Hepatocyte (in vitro differentiated cells): ENCODE results near the gene ACOXL. TPM values are rescaled to one million over a fixed set of nuclear protein-coding genes. Genes with fewer than 3 reads are reported as not detected.

Experiments
- DNase-seq: peaks from one replicate; pipeline ENCODE4 v3.0.0-alpha.2; 2016; ENCODE audit warnings: low spot score
- H2AFZ ChIP-seq: fragments of 200-600 bp; sonication (generic); 2 replicates; pipeline ENCODE4 v1.6.0; 2016; ENCODE audit warnings: antibody characterized with exemption, mild to moderate bottlenecking
- H3K27ac ChIP-seq: fragments of 200-600 bp; sonication (generic); 2 replicates; pipeline ENCODE4 v1.5.1; 2016; ENCODE audit warnings: mild to moderate bottlenecking
- H3K27me3 ChIP-seq: fragments of 200-600 bp; sonication (generic); 2 replicates; pipeline ENCODE4 v1.6.1; 2016
- H3K36me3 ChIP-seq: fragments of 200-600 bp; sonication (generic); replicated peaks from 2 replicates; pipeline ENCODE4 v1.5.1; 2016; ENCODE audit warnings: low read depth; ENCODE audit not compliant: insufficient read depth
- H3K4me1 ChIP-seq: fragments of 200-600 bp; sonication (generic); 2 replicates; pipeline ENCODE4 v1.5.1; 2016; ENCODE audit warnings: mild to moderate bottlenecking, moderate library complexity; ENCODE audit not compliant: insufficient read depth
- H3K4me2 ChIP-seq: fragments of 200-600 bp; sonication (generic); 2 replicates; pipeline ENCODE4 v1.6.0; 2016
- H3K4me3 ChIP-seq: fragments of 200-600 bp; sonication (generic); 2 replicates; pipeline ENCODE4 v1.5.1; 2016; ENCODE audit warnings: mild to moderate bottlenecking
- H3K79me2 ChIP-seq: fragments of 200-600 bp; sonication (generic); 2 replicates; pipeline ENCODE4 v1.6.0; 2017; ENCODE audit warnings: mild to moderate bottlenecking
- H3K9me2 ChIP-seq: fragments of 200-600 bp; sonication (generic); replicated peaks from 2 replicates; pipeline ENCODE4 v1.6.0; 2017; ENCODE audit warnings: mild to moderate bottlenecking; ENCODE audit not compliant: insufficient read depth
- H3K9me3 ChIP-seq: fragments of 200-600 bp; sonication (generic); 2 replicates; pipeline ENCODE4 v1.5.1; 2016; ENCODE audit warnings: low read depth, mild to moderate bottlenecking
- H4K20me1 ChIP-seq: fragments of 200-600 bp; sonication (generic); 2 replicates; pipeline ENCODE4 v1.6.0; 2016; ENCODE audit warnings: mild to moderate bottlenecking; ENCODE audit not compliant: insufficient read depth, poor library complexity, severe bottlenecking
- EZH2 ChIP-seq: fragments of 200-600 bp; sonication (generic); IDR thresholded peaks from 2 replicates; pipeline ENCODE4 v1.6.1; 2016; ENCODE audit warnings: antibody characterized with exemption, mild to moderate bottlenecking, borderline replicate concordance
- EZH2phosphoT487 ChIP-seq: fragments of 200-600 bp; sonication (generic); IDR thresholded peaks from one replicate; pipeline ENCODE4 v1.6.1; 2018; ENCODE audit warnings: antibody characterized with exemption, mild to moderate bottlenecking, low read depth, moderate library complexity; ENCODE audit not compliant: unreplicated experiment, severe bottlenecking
- WGBS: methylation state at CpG from one replicate; pipeline ENCODE4 v1.1.6; 2016; ENCODE audit warnings: low lambda C conversion rate; ENCODE audit errors: missing lambda C conversion rate; 5-methylcytosine and 5-hydroxymethylcytosine counted together
- polyA plus RNA-seq: library from polyadenylated mRNA; unstranded; fragments of >200 nt; fragmentation: Nextera tagmentation; extraction: Ambion mirVana; gene quantifications from 2 replicates; pipeline ENCODE4 v1.2.1, GENCODE V29; 2016
- total RNA-seq: library from RNA; depleted of rRNA; stranded (reverse); fragments of >200 nt; gene quantifications from 2 replicates; pipeline ENCODE4 v1.2.3, GENCODE V29; 2014
- TF ChIP-seq, protein P1 (sequence below): fragments of 200-600 bp; sonication (generic); IDR thresholded peaks from 2 replicates; pipeline ENCODE4 v1.5.1; 2016; ENCODE audit warnings: antibody characterized with exemption, mild to moderate bottlenecking; ENCODE audit not compliant: poor library complexity

ACOXL gene
- total and polyA plus RNA-seq, 2 experiments from 2014 or later: 0.23 to 1.1 TPM

DNA sequence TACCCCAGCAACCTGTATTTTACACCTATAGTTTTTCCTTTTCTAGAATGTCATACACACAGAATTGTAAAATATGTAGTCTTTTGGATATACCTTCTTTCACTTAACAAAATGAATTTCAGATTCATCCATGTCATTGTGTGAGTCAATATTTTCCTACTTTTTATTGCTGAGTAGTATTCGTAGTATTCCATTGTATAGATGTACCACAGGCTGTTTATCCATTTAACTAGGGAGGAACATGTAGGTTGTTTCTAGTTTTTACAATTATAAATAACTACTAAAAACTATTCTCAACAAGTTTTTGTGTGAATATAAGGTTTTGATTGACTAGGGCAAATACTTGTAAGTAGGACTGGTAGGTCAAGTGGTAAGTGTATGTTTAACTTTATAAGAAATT is 187.4 kb downstream of the ACOXL start:
- Histone ChIP-seq H3K4me3 (no peak overlapping the region), H3K4me1 (no peaks in the 10 kb centered on the region), H3K36me3 (no peaks in the 10 kb centered on the region), H4K20me1 (no peaks in the 10 kb centered on the region), H3K9me3 (no peaks in the 10 kb centered on the region), H3K27me3 (peaks cover 4% of the 10 kb centered on the region), H2AFZ (no peak overlapping the region), H3K79me2 (no peaks in the 10 kb centered on the region), H3K9me2 (no peaks in the 10 kb centered on the region), H3K27ac (no peak overlapping the region), H3K4me2 (no peak overlapping the region)
- DNase-seq: no peak
- TF ChIP-seq, protein P1, sequence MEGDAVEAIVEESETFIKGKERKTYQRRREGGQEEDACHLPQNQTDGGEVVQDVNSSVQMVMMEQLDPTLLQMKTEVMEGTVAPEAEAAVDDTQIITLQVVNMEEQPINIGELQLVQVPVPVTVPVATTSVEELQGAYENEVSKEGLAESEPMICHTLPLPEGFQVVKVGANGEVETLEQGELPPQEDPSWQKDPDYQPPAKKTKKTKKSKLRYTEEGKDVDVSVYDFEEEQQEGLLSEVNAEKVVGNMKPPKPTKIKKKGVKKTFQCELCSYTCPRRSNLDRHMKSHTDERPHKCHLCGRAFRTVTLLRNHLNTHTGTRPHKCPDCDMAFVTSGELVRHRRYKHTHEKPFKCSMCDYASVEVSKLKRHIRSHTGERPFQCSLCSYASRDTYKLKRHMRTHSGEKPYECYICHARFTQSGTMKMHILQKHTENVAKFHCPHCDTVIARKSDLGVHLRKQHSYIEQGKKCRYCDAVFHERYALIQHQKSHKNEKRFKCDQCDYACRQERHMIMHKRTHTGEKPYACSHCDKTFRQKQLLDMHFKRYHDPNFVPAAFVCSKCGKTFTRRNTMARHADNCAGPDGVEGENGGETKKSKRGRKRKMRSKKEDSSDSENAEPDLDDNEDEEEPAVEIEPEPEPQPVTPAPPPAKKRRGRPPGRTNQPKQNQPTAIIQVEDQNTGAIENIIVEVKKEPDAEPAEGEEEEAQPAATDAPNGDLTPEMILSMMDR: no peak
- TF ChIP-seq EZH2phosphoT487 (no peak), EZH2 (no peak)
- 88% methylated on average over 1 of the region's 1 CpG for WGBS

DNA sequence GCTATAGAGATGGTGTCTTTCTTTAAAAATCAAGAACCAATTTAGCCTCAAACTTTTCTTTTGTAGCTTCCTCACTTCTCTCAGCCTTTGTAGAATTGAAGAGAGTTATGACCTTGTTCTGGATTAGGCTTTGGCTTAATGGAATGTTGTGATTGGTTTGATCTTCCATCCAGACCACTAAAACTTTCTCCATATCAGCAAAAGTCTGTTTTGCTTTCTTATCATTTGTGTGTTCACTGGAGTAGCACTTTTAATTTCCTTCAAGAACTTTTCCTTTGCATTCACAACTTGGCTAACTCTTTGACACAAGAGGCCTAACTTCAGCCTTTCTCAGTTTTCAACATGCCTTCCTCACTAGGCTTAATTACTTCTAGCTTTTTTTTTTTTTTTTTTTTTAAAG is 193.1 kb downstream of the ACOXL start:
- TF ChIP-seq EZH2phosphoT487 (peak; percentile 90), EZH2 (no peak)
- no peaks in the 10 kb centered on the region for H3K79me2 ChIP-seq

DNA sequence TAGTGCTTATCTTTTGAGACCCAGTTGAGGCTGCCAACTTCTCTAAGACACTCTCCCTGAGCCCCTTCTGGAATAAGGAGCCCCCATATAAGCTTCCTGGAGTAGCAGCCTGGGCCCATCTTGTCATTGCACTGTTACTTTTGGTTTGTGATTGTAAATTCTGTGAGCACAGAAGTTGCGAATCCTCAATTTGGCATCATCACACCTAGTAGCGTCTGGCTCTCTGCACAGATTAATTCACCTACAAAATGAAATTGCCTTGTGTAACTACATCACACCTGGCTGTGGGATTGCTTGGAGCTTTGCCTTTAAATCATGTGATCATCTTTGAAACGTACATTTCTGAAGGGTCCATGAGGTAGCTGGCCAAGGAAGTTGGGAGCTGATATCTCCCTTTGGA is 195.2 kb downstream of the ACOXL start:
- no peak for DNase-seq
- Histone ChIP-seq H3K27me3 (no peaks in the 10 kb centered on the region), H3K27ac (no peak overlapping the region), H3K9me3 (no peaks in the 10 kb centered on the region), H4K20me1 (no peaks in the 10 kb centered on the region), H3K36me3 (no peaks in the 10 kb centered on the region), H2AFZ (no peak overlapping the region), H3K4me3 (no peak overlapping the region), H3K9me2 (no peaks in the 10 kb centered on the region), H3K4me1 (no peaks in the 10 kb centered on the region), H3K4me2 (no peak overlapping the region), H3K79me2 (no peaks in the 10 kb centered on the region)
- 97% methylated on average over 3 of the region's 3 CpGs for WGBS
- TF ChIP-seq EZH2phosphoT487 (no peak), EZH2 (no peak)
- TF ChIP-seq, protein P1: no peak

More for the DNA sequence above, 193.1 kb downstream of the ACOXL start:
- Histone ChIP-seq H3K4me3 (no peak overlapping the region), H3K4me1 (no peaks in the 10 kb centered on the region), H4K20me1 (no peaks in the 10 kb centered on the region), H2AFZ (no peak overlapping the region), H3K4me2 (no peak overlapping the region), H3K27ac (no peak overlapping the region), H3K27me3 (no peaks in the 10 kb centered on the region), H3K9me2 (no peaks in the 10 kb centered on the region), H3K9me3 (no peaks in the 10 kb centered on the region), H3K36me3 (no peaks in the 10 kb centered on the region)
- no peak for DNase-seq

DNA sequence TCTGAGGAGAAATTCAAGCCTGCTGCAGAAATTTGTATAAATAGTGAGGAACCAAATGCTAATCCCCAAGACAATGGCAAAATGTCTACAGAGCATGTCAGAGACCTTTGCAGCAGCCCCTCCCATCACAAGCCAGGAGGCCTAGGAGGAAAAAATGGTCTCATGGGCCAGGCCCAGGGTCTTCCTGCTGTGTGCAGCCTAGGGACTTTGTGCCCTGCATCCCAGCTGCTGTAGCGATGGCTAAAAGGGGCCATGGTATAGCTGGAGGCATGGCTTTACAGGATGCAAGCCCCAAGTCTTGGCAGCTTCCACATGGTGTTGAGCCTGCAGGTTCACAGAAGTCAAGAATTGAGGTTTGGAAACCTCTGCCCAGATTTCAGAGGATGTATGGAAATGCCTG is 197.2 kb downstream of the ACOXL start:
- H3K9me2 ChIP-seq: no peaks in the 10 kb centered on the region
- no peak overlapping the region for H3K4me2 ChIP-seq
- H3K4me1 ChIP-seq: no peaks in the 10 kb centered on the region
- TF ChIP-seq EZH2phosphoT487 (no peak), EZH2 (no peak)
- TF ChIP-seq, protein P1: no peak
- H3K9me3 ChIP-seq: no peaks in the 10 kb centered on the region
- no peaks in the 10 kb centered on the region for H4K20me1 ChIP-seq
- no peak overlapping the region for H2AFZ ChIP-seq
- WGBS: 94% methylated on average over 1 of the region's 1 CpG
- H3K4me3 ChIP-seq: no peak overlapping the region
- H3K27me3 ChIP-seq: no peaks in the 10 kb centered on the region
- DNase-seq: no peak
- no peak overlapping the region for H3K27ac ChIP-seq
- H3K36me3 ChIP-seq: no peaks in the 10 kb centered on the region
- H3K79me2 ChIP-seq: no peaks in the 10 kb centered on the region
